Measurements from ENCODE around the gene RPS15. TPM values are rescaled to one million over a fixed set of nuclear protein-coding genes. Genes with fewer than 3 reads are reported as not detected.
"Not testable (repeated sequence)": the region's sequence is repeated elsewhere in the genome, so short reads cannot be mapped to it uniquely, and the experiment has no call there.

The RPS15 gene
- total and polyA plus RNA-seq, 4 experiments from 2014 or later = 1,715 to 2,757 (median 2,201) TPM

DNA sequence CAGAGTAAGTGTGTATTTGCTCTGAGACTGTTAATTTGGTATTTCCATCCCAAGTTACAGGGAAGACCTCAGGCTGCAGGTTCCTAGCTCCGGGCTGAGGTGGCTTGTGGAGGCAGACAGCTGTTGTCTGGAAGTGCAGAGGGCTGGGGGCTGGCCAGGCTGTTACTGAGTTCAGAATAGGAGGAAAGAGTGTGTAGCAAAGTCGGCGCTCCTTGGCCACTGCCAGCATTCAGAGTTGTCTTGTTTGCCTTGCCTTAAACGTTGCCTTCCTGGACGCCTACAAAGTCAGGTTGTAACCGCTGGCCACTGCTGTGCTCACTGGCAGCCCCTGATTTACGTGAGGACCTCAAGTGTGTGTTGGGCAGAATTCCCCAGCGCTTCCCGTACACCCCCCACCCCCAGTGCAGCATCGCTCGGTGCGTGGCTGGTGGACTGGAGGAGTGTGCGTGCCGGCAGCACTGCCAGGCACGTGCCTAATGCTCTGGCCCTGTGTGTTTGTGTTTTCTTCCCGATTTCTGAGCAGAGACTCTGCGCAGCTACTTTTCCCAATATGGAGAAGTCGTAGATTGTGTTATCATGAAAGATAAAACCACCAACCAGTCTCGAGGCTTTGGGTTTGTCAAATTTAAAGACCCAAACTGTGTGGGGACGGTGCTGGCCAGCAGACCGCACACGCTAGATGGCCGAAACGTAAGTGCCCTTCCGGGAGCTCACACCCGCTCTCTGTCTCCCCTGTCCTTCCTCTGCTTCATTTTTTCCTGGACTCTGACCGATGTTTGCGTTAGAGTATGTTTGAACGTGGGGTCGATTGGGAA is 20.3 kb upstream of the RPS15 start:
- POLR2A ChIA-PET (ENCODE audit: partially characterized antibody) = interaction anchor here (2.4 kb wide), 1 partner anchor 9 kb away, joined by 10 read pairs; no protein-coding TSS in a partner anchor
- peak overlapping the region in 2 of 7 donors; percentile 51 to 59 for H3K27ac Mint-ChIP-seq
- no peaks in the 10 kb centered on the region for H3K9me3 ChIP-seq (ENCODE audit: control insufficient read depth in 1 of 2, low read length in 2 of 2)
- peaks cover 0 to 2% (median 0%) of the 10 kb centered on the region in 8 donors for H3K9me3 Mint-ChIP-seq
- CTCF ChIA-PET (ENCODE audit: partially characterized antibody) = no interaction called here
- no peaks in the 10 kb centered on the region for H3K27me3 ChIP-seq (ENCODE audit: insufficient read depth, low read length)
- H3K36me3 Mint-ChIP-seq = peaks cover 18 to 47% of the 10 kb centered on the region in 2 donors
- peaks cover 67% of the 10 kb centered on the region for H3K36me3 ChIP-seq (ENCODE audit: insufficient read depth, low read length)
- peaks cover 43% of the 10 kb centered on the region for H3K4me1 ChIP-seq (ENCODE audit: insufficient read depth, low read length)
- H3K4me1 Mint-ChIP-seq = peaks cover 25 to 50% (median 37%) of the 10 kb centered on the region in 4 donors
- H3K27ac ChIP-seq (ENCODE audit: low read depth, low read length) = no peak overlapping the region
- DNase-seq = no peak
- no peak overlapping the region for H3K4me3 ChIP-seq (ENCODE audit: low read length in 2 of 2)
- intact Hi-C loops (cut with micrococcal nuclease) = no loop called here
- peak overlapping the region in 1 of 8 donors; percentile 26 for H3K4me3 Mint-ChIP-seq
- no peaks in the 10 kb centered on the region for H3K27me3 Mint-ChIP-seq

DNA sequence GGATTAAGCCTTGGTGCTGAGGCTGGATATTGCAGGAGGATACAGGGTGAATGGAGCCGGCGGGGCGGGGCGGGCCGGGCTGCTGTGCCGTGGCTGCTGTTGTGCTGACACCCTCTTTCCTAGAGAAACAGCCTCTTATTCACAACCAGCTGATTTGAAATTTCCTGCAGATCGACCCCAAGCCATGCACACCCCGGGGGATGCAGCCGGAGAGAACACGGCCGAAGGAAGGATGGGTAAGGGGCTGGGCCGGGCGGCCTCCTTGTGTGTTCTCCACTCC is 19.8 kb upstream of the RPS15 start:
- no peak overlapping the region for H3K27ac ChIP-seq (ENCODE audit: low read depth, low read length)
- no peak overlapping the region for H3K4me3 ChIP-seq (ENCODE audit: low read length in 2 of 2)
- Mint-ChIP-seq H3K36me3 (peaks cover 23 to 50% of the 10 kb centered on the region in 2 donors), H3K27me3 (no peaks in the 10 kb centered on the region), H3K4me3 (peak overlapping the region in 1 of 8 donors; percentile 13), H3K27ac (no peak overlapping the region), H3K4me1 (peaks cover 22 to 50% (median 35%) of the 10 kb centered on the region in 4 donors), H3K9me3 (peaks cover 0 to 2% (median 0%) of the 10 kb centered on the region in 8 donors)
- ChIA-PET POLR2A (ENCODE audit: partially characterized antibody) (interaction anchor here (2.4 kb wide), 1 partner anchor 9 kb away, joined by 10 read pairs; no protein-coding TSS in a partner anchor), CTCF (ENCODE audit: partially characterized antibody) (interaction anchor here (1.1 to 1.2 kb wide), 2 partner anchors 19 to 26 kb away, joined by 3 read pairs; no protein-coding TSS in a partner anchor)
- DNase-seq = no peak
- intact Hi-C loops (cut with micrococcal nuclease) = no loop called here
- H3K9me3 ChIP-seq (ENCODE audit: control insufficient read depth in 1 of 2, low read length in 2 of 2) = no peaks in the 10 kb centered on the region
- H3K27me3 ChIP-seq (ENCODE audit: insufficient read depth, low read length) = no peaks in the 10 kb centered on the region
- H3K4me1 ChIP-seq (ENCODE audit: insufficient read depth, low read length) = peaks cover 38% of the 10 kb centered on the region
- peaks cover 65% of the 10 kb centered on the region for H3K36me3 ChIP-seq (ENCODE audit: insufficient read depth, low read length)

DNA sequence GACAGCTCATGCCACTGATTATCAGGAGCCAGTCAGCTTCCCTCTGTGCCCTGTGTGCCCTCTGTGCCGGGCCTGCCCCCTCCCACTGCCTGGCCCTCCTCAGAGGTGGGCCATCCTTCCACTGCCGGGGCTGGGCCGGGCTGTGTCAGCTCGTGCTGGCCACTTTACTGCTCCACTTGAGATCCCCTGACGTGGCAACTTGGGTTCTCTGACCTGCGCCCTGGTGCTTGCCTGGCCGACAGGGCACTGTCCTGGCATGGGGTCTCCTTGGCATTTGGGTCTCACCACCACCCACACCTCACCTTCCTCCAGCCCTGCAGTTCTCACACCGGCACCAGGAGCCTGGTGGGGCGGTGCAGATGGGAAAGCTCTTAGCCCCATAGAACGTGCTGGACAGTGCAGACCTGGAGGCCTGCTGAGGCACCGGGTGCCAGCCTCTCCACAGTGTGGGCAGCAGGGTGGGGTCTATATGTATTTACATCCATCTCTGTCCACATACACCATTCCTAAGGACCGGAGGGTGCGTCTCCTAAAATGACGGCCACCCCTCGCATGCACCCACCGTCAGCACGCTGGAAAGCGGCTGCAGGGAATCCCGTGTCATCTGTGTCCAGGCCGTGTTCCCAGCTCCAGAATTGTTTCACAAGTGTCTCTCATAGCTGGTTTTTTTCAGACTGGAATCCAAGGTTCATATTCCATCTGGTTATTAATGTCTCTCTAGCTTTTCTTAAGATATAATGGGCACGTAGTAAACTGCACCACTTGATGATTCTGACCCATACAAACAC is 19.1 kb upstream of the RPS15 start:
- H3K27me3 ChIP-seq (ENCODE audit: insufficient read depth, low read length) = no peaks in the 10 kb centered on the region
- ChIA-PET CTCF (ENCODE audit: partially characterized antibody) (interaction anchor here (1.1 to 1.2 kb wide), 2 partner anchors 18 to 26 kb away, joined by 3 read pairs; no protein-coding TSS in a partner anchor), POLR2A (ENCODE audit: partially characterized antibody) (interaction anchor here (2.4 kb wide), 1 partner anchor 10 kb away, joined by 10 read pairs; no protein-coding TSS in a partner anchor)
- intact Hi-C loops (cut with micrococcal nuclease) = no loop called here
- Mint-ChIP-seq H3K27ac (peak overlapping the region in 2 of 7 donors; percentile 17 to 38), H3K27me3 (no peaks in the 10 kb centered on the region), H3K4me3 (no peak overlapping the region), H3K36me3 (peaks cover 24 to 49% of the 10 kb centered on the region in 2 donors), H3K9me3 (peaks cover 0 to 4% (median 0%) of the 10 kb centered on the region in 8 donors), H3K4me1 (peaks cover 19 to 44% (median 29%) of the 10 kb centered on the region in 4 donors)
- no peak overlapping the region for H3K4me3 ChIP-seq (ENCODE audit: low read length in 2 of 2)
- no peak for DNase-seq
- H3K9me3 ChIP-seq (ENCODE audit: control insufficient read depth in 1 of 2, low read length in 2 of 2) = no peaks in the 10 kb centered on the region
- H3K36me3 ChIP-seq (ENCODE audit: insufficient read depth, low read length) = peaks cover 69% of the 10 kb centered on the region
- H3K27ac ChIP-seq (ENCODE audit: low read depth, low read length) = no peak overlapping the region
- peaks cover 31% of the 10 kb centered on the region for H3K4me1 ChIP-seq (ENCODE audit: insufficient read depth, low read length)

DNA sequence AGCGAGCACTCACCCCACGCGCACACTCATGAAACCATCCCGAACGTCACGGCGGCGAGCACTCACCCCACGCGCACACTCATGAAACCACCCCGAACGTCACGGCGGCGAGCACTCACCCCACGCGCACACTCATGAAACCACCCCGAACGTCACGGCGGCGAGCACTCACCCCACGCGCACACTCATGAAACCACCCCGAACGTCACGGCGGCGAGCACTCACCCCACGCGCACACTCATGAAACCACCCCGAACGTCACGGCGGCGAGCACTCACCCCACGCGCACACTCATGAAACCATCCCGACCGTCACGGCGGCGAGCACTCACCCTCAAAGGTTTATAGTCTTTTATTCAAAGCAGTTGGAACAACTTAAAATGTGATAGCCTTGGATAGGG is 18.1 kb upstream of the RPS15 start:
- H3K9me3 ChIP-seq (ENCODE audit: control insufficient read depth in 1 of 2, low read length in 2 of 2); H3K27me3 Mint-ChIP-seq; H3K9me3 Mint-ChIP-seq; H3K27me3 ChIP-seq (ENCODE audit: insufficient read depth, low read length); H3K27ac Mint-ChIP-seq; DNase-seq; intact Hi-C loops (cut with micrococcal nuclease); H3K4me3 Mint-ChIP-seq; CTCF ChIA-PET (ENCODE audit: partially characterized antibody); H3K27ac ChIP-seq (ENCODE audit: low read depth, low read length); H3K4me3 ChIP-seq (ENCODE audit: low read length in 2 of 2): not testable (repeated sequence)
- H3K4me1 ChIP-seq (ENCODE audit: insufficient read depth, low read length) = peaks cover 26% of the 10 kb centered on the region
- Mint-ChIP-seq H3K4me1 (peaks cover 19 to 38% (median 25%) of the 10 kb centered on the region in 4 donors), H3K36me3 (peaks cover 27 to 51% of the 10 kb centered on the region in 2 donors)
- H3K36me3 ChIP-seq (ENCODE audit: insufficient read depth, low read length) = peaks cover 76% of the 10 kb centered on the region
- POLR2A ChIA-PET (ENCODE audit: partially characterized antibody) = interaction anchor here (2.0 kb wide), 1 partner anchor 12 kb away, joined by 5 read pairs; no protein-coding TSS in a partner anchor

DNA sequence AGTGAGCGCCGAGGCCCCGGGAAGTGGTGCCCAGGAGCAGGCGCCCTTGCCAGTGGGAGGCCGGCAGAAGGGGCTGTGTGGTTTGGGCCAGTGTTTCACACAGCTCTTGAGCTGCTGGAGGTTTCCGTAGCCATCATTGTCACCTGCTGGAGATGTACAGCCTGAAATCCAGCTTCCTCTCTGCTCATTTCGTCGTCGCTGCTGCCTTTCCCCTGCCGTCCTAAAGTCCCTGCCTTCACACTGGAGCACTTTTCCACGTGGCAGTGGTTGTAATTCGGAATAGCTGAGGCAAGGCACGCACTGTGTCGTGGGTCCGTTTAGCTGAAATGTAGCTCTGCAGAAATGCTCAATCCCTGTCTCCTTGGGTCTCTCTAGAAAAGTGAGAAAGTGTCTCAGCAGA is 17.6 kb upstream of the RPS15 start:
- CTCF ChIA-PET (ENCODE audit: partially characterized antibody) = no interaction called here
- H3K27ac Mint-ChIP-seq = peak overlapping the region in 3 of 7 donors; percentile 7 to 68 (median 18)

DNA sequence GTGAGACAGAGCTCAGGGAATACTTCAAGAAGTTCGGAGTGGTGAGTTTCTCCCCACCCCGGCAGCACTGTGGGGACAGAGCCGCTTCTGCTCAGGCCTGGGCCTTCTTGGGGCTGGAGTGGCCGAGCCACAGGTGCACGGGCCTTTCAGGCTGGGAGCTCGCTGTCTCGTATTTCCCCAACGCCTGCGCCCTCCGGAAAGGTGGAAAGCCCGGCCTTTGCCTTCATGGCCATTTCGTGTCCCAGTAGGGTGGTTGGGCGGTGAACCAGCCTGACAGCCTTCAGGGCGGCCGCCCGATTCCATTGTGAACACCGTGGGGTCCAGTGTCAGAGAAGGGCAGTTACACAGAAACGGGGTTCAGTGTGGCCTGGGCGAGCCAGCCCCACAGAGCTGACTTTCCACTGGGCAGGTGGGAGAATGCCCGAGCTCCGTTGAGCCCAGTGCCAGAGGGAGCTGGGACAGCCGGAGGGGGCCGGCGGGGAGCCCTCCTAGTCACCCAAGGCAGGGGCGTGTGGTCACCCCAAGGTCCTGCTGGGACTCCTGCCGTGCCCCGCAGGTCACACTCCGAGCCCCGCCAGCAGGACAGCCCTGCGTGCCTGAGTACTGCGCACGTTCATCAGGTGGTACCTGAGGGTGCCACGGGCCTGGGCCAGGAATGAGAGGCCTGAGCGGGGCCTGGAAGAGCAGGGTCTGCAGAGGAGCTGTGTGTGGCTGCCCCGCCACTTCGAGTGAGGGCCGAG is 16.8 kb upstream of the RPS15 start:
- POLR2A ChIA-PET (ENCODE audit: partially characterized antibody) = interaction anchor here (2.0 kb wide), 1 partner anchor 13 kb away, joined by 5 read pairs; no protein-coding TSS in a partner anchor
- no peak overlapping the region for H3K4me3 Mint-ChIP-seq
- H3K4me1 Mint-ChIP-seq = peaks cover 10 to 26% (median 14%) of the 10 kb centered on the region in 4 donors
- Histone ChIP-seq H3K27me3 (ENCODE audit: insufficient read depth, low read length) (no peaks in the 10 kb centered on the region), H3K9me3 (ENCODE audit: control insufficient read depth in 1 of 2, low read length in 2 of 2) (no peaks in the 10 kb centered on the region), H3K27ac (ENCODE audit: low read depth, low read length) (no peak overlapping the region), H3K36me3 (ENCODE audit: insufficient read depth, low read length) (peaks cover 84% of the 10 kb centered on the region), H3K4me1 (ENCODE audit: insufficient read depth, low read length) (peaks cover 13% of the 10 kb centered on the region), H3K4me3 (ENCODE audit: low read length in 2 of 2) (no peak overlapping the region)
- peaks cover 32 to 52% of the 10 kb centered on the region in 2 donors for H3K36me3 Mint-ChIP-seq
- CTCF ChIA-PET (ENCODE audit: partially characterized antibody) = no interaction called here
- intact Hi-C loops (cut with micrococcal nuclease) = no loop called here
- peaks cover 0 to 7% (median 0%) of the 10 kb centered on the region in 8 donors for H3K9me3 Mint-ChIP-seq
- no peaks in the 10 kb centered on the region for H3K27me3 Mint-ChIP-seq
- DNase-seq = no peak
- H3K27ac Mint-ChIP-seq = peak overlapping the region in 1 of 7 donors; percentile 18

More for the DNA sequence above, 17.6 kb upstream of the RPS15 start:
- Mint-ChIP-seq H3K9me3 (peaks cover 0 to 4% (median 0%) of the 10 kb centered on the region in 8 donors), H3K36me3 (peaks cover 30 to 54% of the 10 kb centered on the region in 2 donors), H3K27me3 (no peaks in the 10 kb centered on the region), H3K4me1 (peaks cover 14 to 34% (median 21%) of the 10 kb centered on the region in 4 donors), H3K4me3 (no peak overlapping the region)
- Histone ChIP-seq H3K9me3 (ENCODE audit: control insufficient read depth in 1 of 2, low read length in 2 of 2) (no peaks in the 10 kb centered on the region), H3K36me3 (ENCODE audit: insufficient read depth, low read length) (peaks cover 81% of the 10 kb centered on the region), H3K27me3 (ENCODE audit: insufficient read depth, low read length) (no peaks in the 10 kb centered on the region), H3K4me3 (ENCODE audit: low read length in 2 of 2) (no peak overlapping the region), H3K4me1 (ENCODE audit: insufficient read depth, low read length) (peaks cover 21% of the 10 kb centered on the region), H3K27ac (ENCODE audit: low read depth, low read length) (no peak overlapping the region)
- POLR2A ChIA-PET (ENCODE audit: partially characterized antibody) = interaction anchor here (2.0 kb wide), 1 partner anchor 12 kb away, joined by 5 read pairs; no protein-coding TSS in a partner anchor
- no peak for DNase-seq
- intact Hi-C loops (cut with micrococcal nuclease) = no loop called here
